GM15510 (cell line): ENCODE results near the gene LHX8.

Experiments used
- POLR2A ChIP-seq: IDR thresholded peaks from 3 replicates; pipeline ENCODE4 v1.6.1; 2011; ENCODE audit warnings: borderline replicate concordance; ENCODE audit not compliant: insufficient read length; ENCODE audit errors: extremely low read depth

LHX8 gene

GRCh38 chr1:75166821-75167220 lies 32.6 kb downstream of the LHX8 start:
- no peak for TF ChIP-seq POLR2A

- TF ChIP-seq POLR2A = no peak
These were observed 35.8 kb downstream of the LHX8 start for GRCh38 chr1:75170011-75170410.

GRCh38 chr1:75170981-75171380 lies 36.8 kb downstream of the LHX8 start:
- no peak for TF ChIP-seq POLR2A

DNA sequence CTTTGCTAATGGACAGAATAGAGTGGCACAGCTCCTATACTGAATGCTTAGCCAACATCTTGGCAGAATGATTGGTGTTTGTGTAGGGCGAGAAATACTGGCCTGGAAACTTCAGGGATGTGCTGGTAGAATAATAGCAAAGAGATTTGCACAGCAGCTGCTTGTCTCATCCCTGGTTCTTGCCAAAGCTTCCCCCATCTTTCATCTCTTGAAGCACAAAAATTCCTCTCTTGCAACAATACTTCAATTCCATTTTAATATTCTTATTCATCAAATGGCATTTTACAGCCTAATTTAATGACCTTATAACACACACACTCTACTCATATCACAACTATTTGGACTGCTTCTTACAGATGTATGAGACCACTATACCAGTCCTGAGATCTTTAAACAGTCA lies 37.7 kb downstream of the LHX8 start:
- TF ChIP-seq POLR2A = no peak

- TF ChIP-seq POLR2A = no peak
These were observed 38.4 kb downstream of the LHX8 start for GRCh38 chr1:75172556-75172955.

- TF ChIP-seq POLR2A = no peak
These were observed 40.0 kb downstream of the LHX8 start for GRCh38 chr1:75174031-75174760.

- TF ChIP-seq POLR2A = no peak
These were observed 54.7 kb downstream of the LHX8 start for GRCh38 chr1:75188892-75189291.

- TF ChIP-seq POLR2A = no peak
These were observed 64.0 kb downstream of the LHX8 start for GRCh38 chr1:75198163-75198562.

DNA sequence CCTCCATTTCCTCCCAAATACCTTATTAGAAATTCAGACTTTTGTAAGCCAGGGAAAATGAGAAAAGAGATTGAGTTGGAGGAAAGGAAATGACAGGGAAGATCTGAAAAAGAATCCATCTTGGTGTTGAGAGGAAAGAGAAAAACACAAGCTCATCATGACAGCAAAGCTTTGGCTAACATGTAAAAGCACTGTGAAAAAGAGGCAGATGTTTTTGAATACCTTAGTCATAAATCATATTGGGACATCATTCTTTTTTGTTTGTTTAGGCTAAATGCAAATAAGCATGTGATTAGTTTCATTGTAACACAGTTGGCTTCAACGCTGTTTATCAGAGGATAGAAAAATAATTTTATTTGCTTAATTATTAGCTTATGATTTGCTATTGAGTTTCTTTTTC lies 64.6 kb downstream of the LHX8 start:
- no peak for TF ChIP-seq POLR2A

GRCh38 chr1:75202751-75203150 lies 68.6 kb downstream of the LHX8 start:
- no peak for TF ChIP-seq POLR2A

- no peak for TF ChIP-seq POLR2A
These were observed 69.5 kb downstream of the LHX8 start for GRCh38 chr1:75203415-75204277.

GRCh38 chr1:75208862-75209261 lies 74.7 kb downstream of the LHX8 start:
- TF ChIP-seq POLR2A = no peak
